ENCODE measurements around the gene CNDP2. TPM values are rescaled to one million over a fixed set of nuclear protein-coding genes. Genes with fewer than 3 reads are reported as not detected.

CNDP2 gene
- total RNA-seq, 1 experiment from 2014 or later, result 310 TPM

DNA sequence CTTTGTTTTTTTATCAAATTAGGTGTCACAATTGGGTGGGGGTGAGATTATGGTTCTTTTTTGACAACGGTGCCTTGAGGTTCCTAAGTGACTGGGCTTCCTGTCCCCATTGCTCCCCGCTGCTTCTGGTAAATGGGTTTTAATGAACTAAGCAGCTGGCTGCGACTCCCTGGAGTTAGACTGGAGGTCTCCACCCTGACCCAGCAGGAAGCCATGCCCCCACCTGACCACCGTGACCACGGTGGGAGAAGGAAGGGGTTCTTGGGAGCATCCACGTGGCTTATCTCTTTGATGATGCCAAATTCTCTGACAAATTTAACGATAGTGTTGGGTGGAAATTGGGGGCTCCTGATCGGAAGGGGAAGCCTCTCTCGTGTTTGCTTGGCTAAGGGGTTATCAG, 12.2 kb downstream of the CNDP2 start:
- in situ Hi-C loops (cut with HindIII; ENCODE audit: low pct_unique_long_range_greater_than_20kb, low sequenced_read_pairs) (no loop called here), intact Hi-C loops (cut with micrococcal nuclease; ENCODE audit: unreplicated experiment) (no loop called here)
- DNase-seq (ENCODE audit: low read depth, low spot score), result no peak
- ATAC-seq, result no peak
- ChIA-PET CTCF (no interaction called here), POLR2A (no interaction called here)
- H3K27me3 ChIP-seq (ENCODE audit: control insufficient read depth, insufficient read depth, low read length), result no peaks in the 10 kb centered on the region
- TF ChIP-seq, protein P1, sequence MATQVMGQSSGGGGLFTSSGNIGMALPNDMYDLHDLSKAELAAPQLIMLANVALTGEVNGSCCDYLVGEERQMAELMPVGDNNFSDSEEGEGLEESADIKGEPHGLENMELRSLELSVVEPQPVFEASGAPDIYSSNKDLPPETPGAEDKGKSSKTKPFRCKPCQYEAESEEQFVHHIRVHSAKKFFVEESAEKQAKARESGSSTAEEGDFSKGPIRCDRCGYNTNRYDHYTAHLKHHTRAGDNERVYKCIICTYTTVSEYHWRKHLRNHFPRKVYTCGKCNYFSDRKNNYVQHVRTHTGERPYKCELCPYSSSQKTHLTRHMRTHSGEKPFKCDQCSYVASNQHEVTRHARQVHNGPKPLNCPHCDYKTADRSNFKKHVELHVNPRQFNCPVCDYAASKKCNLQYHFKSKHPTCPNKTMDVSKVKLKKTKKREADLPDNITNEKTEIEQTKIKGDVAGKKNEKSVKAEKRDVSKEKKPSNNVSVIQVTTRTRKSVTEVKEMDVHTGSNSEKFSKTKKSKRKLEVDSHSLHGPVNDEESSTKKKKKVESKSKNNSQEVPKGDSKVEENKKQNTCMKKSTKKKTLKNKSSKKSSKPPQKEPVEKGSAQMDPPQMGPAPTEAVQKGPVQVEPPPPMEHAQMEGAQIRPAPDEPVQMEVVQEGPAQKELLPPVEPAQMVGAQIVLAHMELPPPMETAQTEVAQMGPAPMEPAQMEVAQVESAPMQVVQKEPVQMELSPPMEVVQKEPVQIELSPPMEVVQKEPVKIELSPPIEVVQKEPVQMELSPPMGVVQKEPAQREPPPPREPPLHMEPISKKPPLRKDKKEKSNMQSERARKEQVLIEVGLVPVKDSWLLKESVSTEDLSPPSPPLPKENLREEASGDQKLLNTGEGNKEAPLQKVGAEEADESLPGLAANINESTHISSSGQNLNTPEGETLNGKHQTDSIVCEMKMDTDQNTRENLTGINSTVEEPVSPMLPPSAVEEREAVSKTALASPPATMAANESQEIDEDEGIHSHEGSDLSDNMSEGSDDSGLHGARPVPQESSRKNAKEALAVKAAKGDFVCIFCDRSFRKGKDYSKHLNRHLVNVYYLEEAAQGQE (IDR thresholded peaks at IDR 0.05; ENCODE audit: insufficient read depth in 1 of 2, low read depth in 2 of 2, low read length in 1 of 2), result no peak
- TF ChIP-seq, protein P2, sequence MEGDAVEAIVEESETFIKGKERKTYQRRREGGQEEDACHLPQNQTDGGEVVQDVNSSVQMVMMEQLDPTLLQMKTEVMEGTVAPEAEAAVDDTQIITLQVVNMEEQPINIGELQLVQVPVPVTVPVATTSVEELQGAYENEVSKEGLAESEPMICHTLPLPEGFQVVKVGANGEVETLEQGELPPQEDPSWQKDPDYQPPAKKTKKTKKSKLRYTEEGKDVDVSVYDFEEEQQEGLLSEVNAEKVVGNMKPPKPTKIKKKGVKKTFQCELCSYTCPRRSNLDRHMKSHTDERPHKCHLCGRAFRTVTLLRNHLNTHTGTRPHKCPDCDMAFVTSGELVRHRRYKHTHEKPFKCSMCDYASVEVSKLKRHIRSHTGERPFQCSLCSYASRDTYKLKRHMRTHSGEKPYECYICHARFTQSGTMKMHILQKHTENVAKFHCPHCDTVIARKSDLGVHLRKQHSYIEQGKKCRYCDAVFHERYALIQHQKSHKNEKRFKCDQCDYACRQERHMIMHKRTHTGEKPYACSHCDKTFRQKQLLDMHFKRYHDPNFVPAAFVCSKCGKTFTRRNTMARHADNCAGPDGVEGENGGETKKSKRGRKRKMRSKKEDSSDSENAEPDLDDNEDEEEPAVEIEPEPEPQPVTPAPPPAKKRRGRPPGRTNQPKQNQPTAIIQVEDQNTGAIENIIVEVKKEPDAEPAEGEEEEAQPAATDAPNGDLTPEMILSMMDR (IDR thresholded peaks at IDR 0.05), result no peak
- TF ChIP-seq POLR2AphosphoS5 (IDR thresholded peaks at IDR 0.05; ENCODE audit: low read depth, low read length) (no peak), TCF7L2 (IDR thresholded peaks at IDR 0.05; ENCODE audit: low read depth, low read length) (no peak), SIN3A (IDR thresholded peaks at IDR 0.05; ENCODE audit: borderline replicate concordance, insufficient read depth, low read depth, low read length) (no peak)
- no peak overlapping the region for H3K27ac ChIP-seq (ENCODE audit: low read length)
- no peaks in the 10 kb centered on the region for H3K9me3 ChIP-seq (ENCODE audit: control insufficient read depth, insufficient read depth, low read depth, low read length)
- H3K36me3 ChIP-seq (ENCODE audit: control insufficient read depth, insufficient read depth, low read length), result peaks cover 20% of the 10 kb centered on the region; the same call in 1 of the 2 replicates
- H3K4me1 ChIP-seq (ENCODE audit: control insufficient read depth, insufficient read depth, low read length), result 0 out of 2 replicates have a peak, but pooled peaks cover 4% of the 10 kb centered on the region
- H3K4me3 ChIP-seq (ENCODE audit: low read depth in 2 of 2, low read length in 2 of 2), result no peak overlapping the region
- no TSS peak for BruUV-seq (replicated peaks)

GRCh38 chr18:74508821-74509225, 12.7 kb downstream of the CNDP2 start:
- no peaks in the 10 kb centered on the region for H3K27me3 ChIP-seq (ENCODE audit: control insufficient read depth, insufficient read depth, low read length)
- no peak overlapping the region for H3K27ac ChIP-seq (ENCODE audit: low read length)
- intact Hi-C loops (cut with micrococcal nuclease; ENCODE audit: unreplicated experiment), result no loop called here
- no peak for TF ChIP-seq TCF7L2 (IDR thresholded peaks at IDR 0.05; ENCODE audit: low read depth, low read length)
- TF ChIP-seq, protein P1 (IDR thresholded peaks at IDR 0.05; ENCODE audit: insufficient read depth in 1 of 2, low read depth in 2 of 2, low read length in 1 of 2), result no peak
- no peak for TF ChIP-seq POLR2AphosphoS5 (IDR thresholded peaks at IDR 0.05; ENCODE audit: low read depth, low read length)
- TF ChIP-seq, protein P2 (IDR thresholded peaks at IDR 0.05), result no peak
- no peak for TF ChIP-seq SIN3A (IDR thresholded peaks at IDR 0.05; ENCODE audit: borderline replicate concordance, insufficient read depth, low read depth, low read length)
- no peak for DNase-seq (ENCODE audit: low read depth, low spot score)
- BruUV-seq (replicated peaks), result no TSS peak
- H3K9me3 ChIP-seq (ENCODE audit: control insufficient read depth, insufficient read depth, low read depth, low read length), result no peaks in the 10 kb centered on the region
- in situ Hi-C loops (cut with HindIII; ENCODE audit: low pct_unique_long_range_greater_than_20kb, low sequenced_read_pairs), result no loop called here
- POLR2A ChIA-PET, result no interaction called here
- H3K4me3 ChIP-seq (ENCODE audit: low read depth in 2 of 2, low read length in 2 of 2), result no peak overlapping the region
- H3K36me3 ChIP-seq (ENCODE audit: control insufficient read depth, insufficient read depth, low read length), result peaks cover 20% of the 10 kb centered on the region; the same call in 1 of the 2 replicates
- 0 out of 2 replicates have a peak, but pooled peaks cover 4% of the 10 kb centered on the region for H3K4me1 ChIP-seq (ENCODE audit: control insufficient read depth, insufficient read depth, low read length)
- CTCF ChIA-PET, result no interaction called here
- no peak for ATAC-seq

Data from Panc1 (cell line).